Osteoblast (primary cell): Measurements from ENCODE around the gene STRIP2. TPM values are rescaled to one million over a fixed set of nuclear protein-coding genes. Genes with fewer than 3 reads are reported as not detected.
"Not testable (repeated sequence)": the region's sequence is repeated elsewhere in the genome, so short reads cannot be mapped to it uniquely, and the experiment has no call there.

Source experiments
- DNase-seq: peaks from one replicate; pipeline ENCODE4 v3.0.0; 2011; ENCODE audit warnings: low spot score, mixed read lengths; ENCODE audit not compliant: insufficient read length; ENCODE audit errors: missing footprints
- H2AFZ ChIP-seq: 2 replicates; pipeline ENCODE4 v1.6.0; 2011; ENCODE audit warnings: mild to moderate bottlenecking, low read length
- H3K27ac ChIP-seq: 2 replicates; pipeline ENCODE4 v1.5.1; 2011; ENCODE audit warnings: mild to moderate bottlenecking, low read depth, low read length, moderate library complexity
- H3K27me3 ChIP-seq: 2 replicates; pipeline ENCODE4 v1.6.0; 2012; ENCODE audit warnings: mild to moderate bottlenecking, control low read depth, inconsistent platforms, low read length, moderate library complexity; ENCODE audit not compliant: insufficient read depth
- H3K36me3 ChIP-seq: 2 replicates; pipeline ENCODE4 v1.5.1; 2011; ENCODE audit warnings: mild to moderate bottlenecking, low read length, control low read depth, moderate library complexity; ENCODE audit not compliant: insufficient read depth
- H3K4me1 ChIP-seq: 2 replicates; pipeline ENCODE4 v1.5.1; 2011; ENCODE audit warnings: mild to moderate bottlenecking, low read length, control low read depth, moderate library complexity; ENCODE audit not compliant: insufficient read depth
- H3K4me2 ChIP-seq: 2 replicates; pipeline ENCODE4 v1.6.0; 2011; ENCODE audit warnings: mild to moderate bottlenecking, low read length; ENCODE audit not compliant: insufficient read depth
- H3K4me3 ChIP-seq: fragments of 200-600 bp; sonication (generic); 3 replicates; pipeline ENCODE4 v1.5.1; 2012; ENCODE audit warnings: mild to moderate bottlenecking, low read length, inconsistent platforms; ENCODE audit not compliant: insufficient read depth
- H3K79me2 ChIP-seq: 2 replicates; pipeline ENCODE4 v1.6.0; 2012; ENCODE audit warnings: mild to moderate bottlenecking, low read length, control low read depth, inconsistent platforms; ENCODE audit not compliant: insufficient read depth
- H3K9me3 ChIP-seq: 2 replicates; pipeline ENCODE4 v1.5.1; 2011; ENCODE audit warnings: low read depth, low read length, control low read depth
- H4K20me1 ChIP-seq: 2 replicates; pipeline ENCODE4 v1.6.0; 2012; ENCODE audit warnings: mild to moderate bottlenecking, low read length, control low read depth; ENCODE audit not compliant: insufficient read depth
- total RNA-seq: library from RNA; depleted of rRNA; stranded (reverse); fragments of >200 nt; gene quantifications from 2 replicates; pipeline ENCODE4 v1.2.3, GENCODE V29; 2012
- TF ChIP-seq, protein P1 (sequence below): IDR thresholded peaks from 2 replicates; pipeline ENCODE4 v1.5.1; 2011; ENCODE audit warnings: mild to moderate bottlenecking, low read depth, low read length, moderate library complexity; ENCODE audit errors: extremely low read depth

STRIP2 gene
- total RNA-seq, 1 donor, result 8.3 TPM

GRCh38 chr7:129523924-129524323, 89.7 kb downstream of the STRIP2 start:
- Histone ChIP-seq H3K4me3 (no peak overlapping the region), H2AFZ (no peak overlapping the region), H3K79me2 (no peaks in the 10 kb centered on the region), H3K4me2 (no peak overlapping the region), H4K20me1 (no peaks in the 10 kb centered on the region), H3K36me3 (no peaks in the 10 kb centered on the region), H3K27ac (no peak overlapping the region), H3K4me1 (peaks cover 2% of the 10 kb centered on the region), H3K9me3 (no peaks in the 10 kb centered on the region), H3K27me3 (peaks cover 15% of the 10 kb centered on the region)
- no peak for DNase-seq
- TF ChIP-seq, protein P1, sequence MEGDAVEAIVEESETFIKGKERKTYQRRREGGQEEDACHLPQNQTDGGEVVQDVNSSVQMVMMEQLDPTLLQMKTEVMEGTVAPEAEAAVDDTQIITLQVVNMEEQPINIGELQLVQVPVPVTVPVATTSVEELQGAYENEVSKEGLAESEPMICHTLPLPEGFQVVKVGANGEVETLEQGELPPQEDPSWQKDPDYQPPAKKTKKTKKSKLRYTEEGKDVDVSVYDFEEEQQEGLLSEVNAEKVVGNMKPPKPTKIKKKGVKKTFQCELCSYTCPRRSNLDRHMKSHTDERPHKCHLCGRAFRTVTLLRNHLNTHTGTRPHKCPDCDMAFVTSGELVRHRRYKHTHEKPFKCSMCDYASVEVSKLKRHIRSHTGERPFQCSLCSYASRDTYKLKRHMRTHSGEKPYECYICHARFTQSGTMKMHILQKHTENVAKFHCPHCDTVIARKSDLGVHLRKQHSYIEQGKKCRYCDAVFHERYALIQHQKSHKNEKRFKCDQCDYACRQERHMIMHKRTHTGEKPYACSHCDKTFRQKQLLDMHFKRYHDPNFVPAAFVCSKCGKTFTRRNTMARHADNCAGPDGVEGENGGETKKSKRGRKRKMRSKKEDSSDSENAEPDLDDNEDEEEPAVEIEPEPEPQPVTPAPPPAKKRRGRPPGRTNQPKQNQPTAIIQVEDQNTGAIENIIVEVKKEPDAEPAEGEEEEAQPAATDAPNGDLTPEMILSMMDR, result no peak

- peaks cover 15% of the 10 kb centered on the region for H3K27me3 ChIP-seq
- H3K79me2 ChIP-seq, H3K4me1 ChIP-seq, H3K4me3 ChIP-seq, H2AFZ ChIP-seq, H4K20me1 ChIP-seq, H3K4me2 ChIP-seq, H3K36me3 ChIP-seq, H3K27ac ChIP-seq, H3K9me3 ChIP-seq: not testable (repeated sequence)
- peak; percentile 49 for DNase-seq
Measured at GRCh38 chr7:129524405-129524804, 90.2 kb downstream of the STRIP2 start.

- DNase-seq, result peak; percentile 32
Measured at GRCh38 chr7:129525225-129525862, 91.1 kb downstream of the STRIP2 start.

DNA sequence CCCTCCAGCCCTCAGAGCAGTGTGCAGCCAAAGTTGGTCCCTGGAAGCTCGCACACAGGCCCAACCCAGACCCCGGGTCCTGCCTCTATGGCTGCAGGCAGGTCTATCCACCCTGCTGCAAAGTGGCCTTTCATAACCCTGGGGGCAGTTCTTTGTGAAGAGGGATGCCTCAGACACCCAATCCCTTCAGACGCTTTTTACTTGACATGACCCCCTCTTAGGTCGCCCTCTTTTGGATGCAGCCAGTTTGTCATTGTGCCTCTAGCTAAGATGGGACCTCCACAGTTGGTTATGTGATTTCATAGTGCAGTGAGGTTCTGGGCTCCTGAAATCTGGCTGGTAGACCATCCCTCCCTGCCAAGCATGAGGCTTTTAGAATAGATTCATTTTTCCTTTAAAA, 95.4 kb downstream of the STRIP2 start:
- TF ChIP-seq, protein P1, result no peak
- H3K27me3 ChIP-seq, result no peaks in the 10 kb centered on the region
- peak; percentile 63 for DNase-seq

More at GRCh38 chr7:129525225-129525862, 91.1 kb downstream of the STRIP2 start:
- TF ChIP-seq, protein P1, result no peak
- H2AFZ ChIP-seq, result no peak overlapping the region
- H4K20me1 ChIP-seq, result no peaks in the 10 kb centered on the region
- no peaks in the 10 kb centered on the region for H3K36me3 ChIP-seq
- no peaks in the 10 kb centered on the region for H3K9me3 ChIP-seq
- H3K4me3 ChIP-seq, result no peak overlapping the region
- no peaks in the 10 kb centered on the region for H3K79me2 ChIP-seq
- H3K4me2 ChIP-seq, result no peak overlapping the region
- H3K4me1 ChIP-seq, result peaks cover 2% of the 10 kb centered on the region
- peaks cover 11% of the 10 kb centered on the region for H3K27me3 ChIP-seq
- H3K27ac ChIP-seq, result no peak overlapping the region

More for the DNA sequence above, 95.4 kb downstream of the STRIP2 start:
- no peak overlapping the region for H3K4me2 ChIP-seq
- no peak overlapping the region for H2AFZ ChIP-seq
- H3K79me2 ChIP-seq, result no peaks in the 10 kb centered on the region
- H3K36me3 ChIP-seq, result no peaks in the 10 kb centered on the region
- H3K27ac ChIP-seq, result no peak overlapping the region
- H3K4me3 ChIP-seq, result no peak overlapping the region
- H3K4me1 ChIP-seq, result no peaks in the 10 kb centered on the region
- no peaks in the 10 kb centered on the region for H4K20me1 ChIP-seq
- no peaks in the 10 kb centered on the region for H3K9me3 ChIP-seq
